ENCODE results near the gene KRTAP12-1. TPM values are rescaled to one million over a fixed set of nuclear protein-coding genes. Genes with fewer than 3 reads are reported as not detected.
"Not testable (repeated sequence)": the region's sequence is repeated elsewhere in the genome, so short reads cannot be mapped to it uniquely, and the experiment has no call there.

Gene KRTAP12-1
- total RNA-seq, 2 donors from 2014 or later = not detected

DNA sequence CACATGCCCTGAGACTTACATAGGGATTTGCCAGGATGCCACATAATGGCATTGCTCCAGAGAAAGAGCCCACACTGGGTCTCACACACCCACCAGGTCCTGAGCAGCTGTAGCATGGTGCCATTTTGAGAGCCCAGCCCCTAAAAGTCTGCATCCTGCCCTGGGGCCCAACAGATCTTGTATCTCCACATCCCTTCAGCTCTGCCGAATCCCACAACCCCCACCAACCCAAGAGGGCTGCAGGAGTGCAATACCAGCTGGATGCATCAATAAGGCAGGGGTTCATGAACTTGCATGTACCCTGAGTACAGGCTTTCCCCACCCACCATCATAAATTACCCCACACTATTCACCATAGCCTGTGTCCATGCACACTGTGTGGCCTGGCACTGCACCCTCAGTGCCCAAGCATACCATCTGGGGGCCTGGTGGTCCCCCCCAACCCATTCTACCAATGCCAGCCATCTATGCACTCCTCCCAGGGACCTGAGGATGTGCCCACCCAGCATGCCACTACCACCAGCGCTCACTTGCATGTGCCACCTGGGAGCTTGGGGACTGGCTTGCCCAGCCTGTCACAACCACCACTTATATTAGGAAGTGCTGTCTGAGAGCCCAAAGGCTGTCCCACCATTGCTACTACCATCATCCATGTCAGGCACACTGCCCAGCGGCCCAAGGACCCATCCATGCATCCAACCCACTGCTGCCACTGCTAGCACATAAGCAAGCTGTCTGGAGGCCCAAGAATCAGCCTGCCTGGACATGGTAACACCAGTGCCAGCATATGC is 11.1 kb downstream of the KRTAP12-1 start:
- TF ChIP-seq CTCF (IDR thresholded peaks at IDR 0.05) (no peak), POLR2A (IDR thresholded peaks at IDR 0.05) (no peak)
- Histone ChIP-seq H3K4me3 (no peak overlapping the region), H3K27me3 (no peaks in the 10 kb centered on the region), H3K4me1 (no peaks in the 10 kb centered on the region), H3K27ac (no peak overlapping the region), H3K36me3 (replicated peaks in 1 of 2; ENCODE audit: insufficient read depth in 1 of 2, low read depth in 2 of 2) (no peaks in the 10 kb centered on the region), H3K9me3 (peaks cover 0 to 12% (median 0%) of the 10 kb centered on the region in 3 donors)
- DNase-seq (no peak), ATAC-seq (no peak)
- intact Hi-C loops (cut with DNase I) = no loop called here
- 69 to 100% methylated on average over 1 to 3 of the region's 3 CpGs for WGBS, 2 donors

GRCh38 chr21:44667612-44668011 is 14.4 kb downstream of the KRTAP12-1 start:
- WGBS, 2 donors = 35 to 63% methylated on average over 1 of the region's 1 CpG
- TF ChIP-seq CTCF (IDR thresholded peaks at IDR 0.05) = no peak
- TF ChIP-seq POLR2A (IDR thresholded peaks at IDR 0.05) = no peak
- H3K27me3 ChIP-seq = no peaks in the 10 kb centered on the region
- no peak overlapping the region for H3K4me3 ChIP-seq
- intact Hi-C loops (cut with DNase I) = no loop called here
- no peak overlapping the region for H3K27ac ChIP-seq
- no peak for ATAC-seq
- no peak for DNase-seq
- H3K36me3 ChIP-seq (replicated peaks in 1 of 2; ENCODE audit: insufficient read depth in 1 of 2, low read depth in 2 of 2) = no peaks in the 10 kb centered on the region
- H3K4me1 ChIP-seq = no peaks in the 10 kb centered on the region
- peaks cover 0 to 12% (median under 1%) of the 10 kb centered on the region in 3 donors for H3K9me3 ChIP-seq

DNA sequence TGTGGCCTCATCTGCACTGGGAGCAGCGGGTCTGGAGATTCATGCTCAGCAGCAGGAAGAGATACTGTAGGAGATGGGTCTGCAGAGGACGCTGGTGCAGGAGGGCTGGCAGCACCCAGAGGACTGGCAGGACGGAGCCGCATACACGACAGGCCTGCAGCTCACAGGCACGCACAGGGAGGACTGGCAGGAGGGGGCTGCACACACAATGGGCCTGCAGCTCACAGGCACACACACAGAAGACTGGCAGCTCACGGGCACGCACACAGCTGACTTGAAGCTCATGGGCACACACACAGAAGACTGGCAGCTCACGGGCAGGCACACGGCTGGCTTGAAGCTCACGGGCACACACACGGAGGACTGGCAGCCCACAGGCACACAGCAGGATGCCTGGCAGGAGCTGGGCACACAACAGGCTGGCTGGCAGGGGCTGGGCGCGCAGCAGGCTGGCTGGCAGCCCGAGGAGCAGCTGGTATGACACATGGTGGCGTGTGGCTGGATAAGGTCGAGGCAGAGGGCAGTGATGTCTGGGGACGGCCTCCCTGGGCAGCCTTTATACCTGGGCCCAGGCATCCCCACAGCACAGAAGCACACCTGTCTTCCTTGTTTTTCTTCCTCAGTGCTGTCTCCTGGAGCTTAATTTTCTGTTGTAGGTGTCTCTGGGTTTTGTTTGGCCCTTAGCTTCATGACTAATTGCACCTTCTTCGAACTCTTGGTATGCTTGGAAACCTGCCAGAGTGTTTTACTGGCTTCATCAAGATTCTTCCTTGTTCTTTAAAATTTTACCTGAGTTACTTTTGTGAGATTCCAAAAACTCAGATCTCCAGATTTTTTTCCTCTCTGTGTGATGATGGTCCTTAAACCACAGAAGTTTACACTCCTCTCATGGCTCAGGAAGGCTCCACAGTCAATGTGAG is 15.3 kb downstream of the KRTAP12-1 start, which contains the start of gene KRTAP12-2:
TSS of gene KRTAP12-2 (minus strand) at position 527 of the 920 bp plus-strand sequence. CDS start at position 486, 41 bp downstream.
- ATAC-seq (no peak), DNase-seq (no peak)
- H3K27me3 ChIP-seq = no peaks in the 10 kb centered on the region
- H3K4me3 ChIP-seq = no peak within 1 kb of the TSS
- H3K27ac ChIP-seq = no peak within 1 kb of the TSS
- intact Hi-C loops (cut with DNase I) = no loop called here
- WGBS, 2 donors = 52 to 67% methylated on average over 12 to 18 of the region's 19 CpGs
- H3K4me1 ChIP-seq = no peaks in the 10 kb centered on the region
- H3K36me3 ChIP-seq (replicated peaks in 1 of 2; ENCODE audit: insufficient read depth in 1 of 2, low read depth in 2 of 2) = no peaks in the 10 kb centered on the region
- peaks cover 0 to 8% (median 4%) of the 10 kb centered on the region in 3 donors for H3K9me3 ChIP-seq
- no peak for TF ChIP-seq CTCF (IDR thresholded peaks at IDR 0.05)
- TF ChIP-seq POLR2A (IDR thresholded peaks at IDR 0.05) = no peak

DNA sequence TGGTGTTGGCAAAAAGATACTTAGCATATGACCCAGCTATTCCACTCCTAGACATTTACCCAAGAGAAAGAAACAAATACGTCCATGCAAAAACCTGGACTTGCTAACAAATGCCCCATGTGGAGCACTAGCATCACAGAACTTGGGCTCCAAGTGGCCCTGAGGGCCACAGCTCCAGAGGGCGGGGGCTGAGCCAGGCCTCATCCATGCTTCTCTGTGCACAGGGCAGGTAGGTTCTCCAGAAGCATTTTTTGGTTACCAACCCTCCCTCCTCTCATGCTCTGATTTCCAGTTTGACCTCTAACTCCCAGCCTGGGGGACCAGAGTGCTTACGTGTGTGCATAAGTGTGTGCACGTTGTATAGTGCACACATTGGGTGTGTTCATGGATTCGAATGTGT is 17.3 kb downstream of the KRTAP12-1 start:
- Histone ChIP-seq H3K27me3 (no peaks in the 10 kb centered on the region), H3K9me3 (peaks cover 0 to 4% (median 0%) of the 10 kb centered on the region in 3 donors), H3K27ac (no peak overlapping the region), H3K4me3 (no peak overlapping the region), H3K4me1 (no peaks in the 10 kb centered on the region), H3K36me3 (replicated peaks in 1 of 2; ENCODE audit: insufficient read depth in 1 of 2, low read depth in 2 of 2) (no peaks in the 10 kb centered on the region)
- TF ChIP-seq POLR2A (IDR thresholded peaks at IDR 0.05) (no peak), CTCF (IDR thresholded peaks at IDR 0.05) (no peak)
- WGBS, 2 donors = 58 to 67% methylated on average over 4 to 5 of the region's 5 CpGs
- intact Hi-C loops (cut with DNase I) = no loop called here
- DNase-seq (no peak), ATAC-seq (no peak)

- H3K36me3 ChIP-seq (replicated peaks in 1 of 2; ENCODE audit: insufficient read depth in 1 of 2, low read depth in 2 of 2); H3K4me3 ChIP-seq; H3K27ac ChIP-seq; H3K4me1 ChIP-seq; ATAC-seq; intact Hi-C loops (cut with DNase I); H3K27me3 ChIP-seq; DNase-seq; H3K9me3 ChIP-seq: not testable (repeated sequence)
- WGBS, 2 donors = 44 to 52% methylated on average over 7 of the region's 7 CpGs
These were observed 20.4 kb downstream of the KRTAP12-1 start for GRCh38 chr21:44661567-44661966.

Data from body of pancreas (tissue), 4 donors.